ENCODE results near the gene LACTB. TPM values are rescaled to one million over a fixed set of nuclear protein-coding genes. Genes with fewer than 3 reads are reported as not detected.

Gene LACTB
- total and polyA plus RNA-seq, 10 donors: 11.7 to 39.6 (median 25.8) TPM

DNA sequence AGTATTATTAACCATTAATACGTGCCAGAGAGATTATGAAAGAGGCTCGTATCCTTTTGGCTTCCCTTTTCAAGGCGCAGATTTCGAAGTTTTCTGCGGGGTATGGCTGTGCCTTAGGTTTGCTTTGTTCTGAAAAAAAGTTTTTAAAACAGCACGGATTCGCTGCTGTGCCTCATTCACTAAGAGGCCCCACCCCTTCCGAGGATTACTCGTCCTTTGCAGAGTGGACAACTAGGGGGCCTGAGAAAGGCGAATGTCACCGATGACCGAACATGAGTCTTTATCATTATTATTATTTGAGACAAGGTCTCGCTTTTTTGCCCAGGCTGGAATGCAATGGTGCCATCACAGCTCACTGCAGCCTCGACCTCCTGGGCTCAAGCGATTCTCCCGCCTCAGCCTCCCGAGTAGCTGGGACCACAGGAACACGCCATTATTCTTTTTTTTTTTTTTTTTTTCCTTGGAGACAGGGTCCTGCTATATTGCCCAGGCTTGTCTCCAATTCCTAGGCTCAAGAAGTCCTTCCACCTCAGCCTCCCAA, 36.3 kb downstream of the LACTB start:
- DNase-seq: no peak

GRCh38 chr15:63160638-63161037, 39.0 kb downstream of the LACTB start:
- Histone ChIP-seq H3K4me3 (no peak overlapping the region), H3K27ac (no peak overlapping the region), H3K27me3 (replicated peaks in 1 of 7) (no peaks in the 10 kb centered on the region), H3K36me3 (no peaks in the 10 kb centered on the region), H3K9me3 (no peaks in the 10 kb centered on the region), H3K4me1 (peaks cover 1 to 25% (median 12%) of the 10 kb centered on the region in 6 donors)
- no peak for DNase-seq
- TF ChIP-seq POLR2AphosphoS5 (IDR thresholded peaks at IDR 0.05): no peak
- no peak for TF ChIP-seq POLR2A (IDR thresholded peaks at IDR 0.05)
- no peak for TF ChIP-seq CTCF (IDR thresholded peaks at IDR 0.05 in 8 of 11, conservative IDR thresholded peaks at IDR 0.05 in 3 of 11)
- intact Hi-C loops (cut with DNase I; ENCODE audit: low total_unique reads): loop anchor here (10.0 kb wide), 1 partner anchor 244 kb away; no protein-coding TSS in a partner anchor

More for the DNA sequence above, 36.3 kb downstream of the LACTB start:
- H3K4me3 ChIP-seq: peak overlapping the region; percentile 75 to 96 (median 83)
- no peaks in the 10 kb centered on the region for H3K27me3 ChIP-seq (replicated peaks in 1 of 7)
- intact Hi-C loops (cut with DNase I; ENCODE audit: low total_unique reads): no loop called here
- no peaks in the 10 kb centered on the region for H3K9me3 ChIP-seq
- no peak for TF ChIP-seq POLR2AphosphoS5 (IDR thresholded peaks at IDR 0.05)
- peak in 2 of 11 experiments; percentile 5 to 8 for TF ChIP-seq CTCF (IDR thresholded peaks at IDR 0.05 in 8 of 11, conservative IDR thresholded peaks at IDR 0.05 in 3 of 11)
- no peak for TF ChIP-seq POLR2A (IDR thresholded peaks at IDR 0.05)
- H3K4me1 ChIP-seq: peaks cover 14 to 51% (median 28%) of the 10 kb centered on the region in 6 donors
- H3K27ac ChIP-seq: peak overlapping the region; percentile 95 to 99 (median 98)
- H3K36me3 ChIP-seq: peaks cover 0 to 26% (median 15%) of the 10 kb centered on the region in 6 donors
- WGBS, 5 donors: 7 to 11% (median 9%) methylated on average over 18 of the region's 18 CpGs

DNA sequence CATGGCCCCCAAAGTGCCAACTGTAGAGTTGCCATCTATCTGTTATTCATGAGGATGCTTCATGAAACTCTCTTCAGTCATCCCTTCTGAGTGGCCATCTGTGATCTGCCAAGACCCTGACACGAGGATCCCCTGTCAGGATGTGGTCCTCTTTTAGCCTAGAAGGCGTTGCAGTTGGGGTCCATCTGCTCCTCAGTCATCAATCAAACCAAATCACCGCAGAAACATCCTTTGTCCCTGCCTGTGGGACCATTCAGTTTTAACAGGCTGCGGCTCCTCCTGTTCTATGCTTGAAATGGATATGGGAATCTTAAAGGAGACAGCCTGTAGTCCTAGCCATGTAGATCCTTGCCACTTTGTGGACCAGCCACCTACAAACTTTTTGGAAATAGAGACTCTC, 41.6 kb downstream of the LACTB start:
- Histone ChIP-seq H3K27ac (no peak overlapping the region), H3K9me3 (no peaks in the 10 kb centered on the region), H3K27me3 (replicated peaks in 1 of 7) (no peaks in the 10 kb centered on the region), H3K36me3 (no peaks in the 10 kb centered on the region), H3K4me3 (no peak overlapping the region), H3K4me1 (peaks cover 0 to 12% (median 2%) of the 10 kb centered on the region in 6 donors)
- TF ChIP-seq POLR2A (IDR thresholded peaks at IDR 0.05): no peak
- TF ChIP-seq POLR2AphosphoS5 (IDR thresholded peaks at IDR 0.05): no peak
- no peak for TF ChIP-seq CTCF (IDR thresholded peaks at IDR 0.05 in 8 of 11, conservative IDR thresholded peaks at IDR 0.05 in 3 of 11)
- intact Hi-C loops (cut with DNase I; ENCODE audit: low total_unique reads): loop anchor here (10.0 kb wide), 1 partner anchor 242 kb away; no protein-coding TSS in a partner anchor
- no peak for DNase-seq
- WGBS, 5 donors: 76 to 87% (median 82%) methylated on average over 4 of the region's 4 CpGs

GRCh38 chr15:63165166-63165859, 43.7 kb downstream of the LACTB start:
- intact Hi-C loops (cut with DNase I; ENCODE audit: low total_unique reads): loop anchor here (10.0 kb wide), 1 partner anchor 239 kb away; no protein-coding TSS in a partner anchor
- no peak for DNase-seq
- TF ChIP-seq CTCF (IDR thresholded peaks at IDR 0.05 in 8 of 11, conservative IDR thresholded peaks at IDR 0.05 in 3 of 11): no peak
- TF ChIP-seq POLR2AphosphoS5 (IDR thresholded peaks at IDR 0.05): no peak
- TF ChIP-seq POLR2A (IDR thresholded peaks at IDR 0.05): no peak
- Histone ChIP-seq H3K4me1 (peaks cover 0 to 3% (median 0%) of the 10 kb centered on the region in 6 donors), H3K27me3 (replicated peaks in 1 of 7) (no peaks in the 10 kb centered on the region), H3K27ac (no peak overlapping the region), H3K9me3 (no peaks in the 10 kb centered on the region), H3K36me3 (no peaks in the 10 kb centered on the region), H3K4me3 (no peak overlapping the region)
- 91 to 94% (median 93%) methylated on average over 6 of the region's 6 CpGs for WGBS, 5 donors

Data from spleen (tissue), 11 donors.